HG02623 (cell line): ENCODE measurements around the gene FADD.

Experiments used
- ATAC-seq: cut with Tn5 transposase; IDR thresholded peaks from one replicate; pipeline ENCODE4 v1.9.1; 2021; ENCODE audit warnings: moderate library complexity; ENCODE audit not compliant: unreplicated experiment

FADD gene

GRCh38 chr11:70230840-70231710, 28.0 kb downstream of the FADD start:
- no peak for ATAC-seq

GRCh38 chr11:70233034-70233433, 29.9 kb downstream of the FADD start:
- ATAC-seq: no peak

- ATAC-seq: no peak
These were observed 30.4 kb downstream of the FADD start for GRCh38 chr11:70233511-70233934.

GRCh38 chr11:70233962-70234361, 30.9 kb downstream of the FADD start:
- no peak for ATAC-seq

DNA sequence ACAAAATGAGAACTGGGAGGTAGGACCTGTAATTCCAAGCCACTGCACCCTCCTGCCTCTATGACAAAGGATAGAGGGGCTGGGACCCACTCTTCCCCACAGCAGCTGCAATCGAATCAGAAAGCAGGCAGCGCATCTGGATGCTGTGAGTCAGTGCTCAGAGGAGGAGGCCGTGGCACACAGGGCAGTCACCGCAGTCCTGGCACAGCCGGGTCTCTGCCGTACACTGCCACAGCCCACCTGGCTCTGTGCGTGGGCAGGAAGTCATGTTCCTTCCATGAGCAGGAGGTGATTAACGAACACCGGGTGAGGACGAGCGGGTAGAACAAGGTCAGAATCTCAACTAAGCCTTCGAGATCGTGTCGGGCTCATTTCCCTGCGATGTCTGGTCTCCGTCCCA, 37.2 kb downstream of the FADD start:
- no peak for ATAC-seq

DNA sequence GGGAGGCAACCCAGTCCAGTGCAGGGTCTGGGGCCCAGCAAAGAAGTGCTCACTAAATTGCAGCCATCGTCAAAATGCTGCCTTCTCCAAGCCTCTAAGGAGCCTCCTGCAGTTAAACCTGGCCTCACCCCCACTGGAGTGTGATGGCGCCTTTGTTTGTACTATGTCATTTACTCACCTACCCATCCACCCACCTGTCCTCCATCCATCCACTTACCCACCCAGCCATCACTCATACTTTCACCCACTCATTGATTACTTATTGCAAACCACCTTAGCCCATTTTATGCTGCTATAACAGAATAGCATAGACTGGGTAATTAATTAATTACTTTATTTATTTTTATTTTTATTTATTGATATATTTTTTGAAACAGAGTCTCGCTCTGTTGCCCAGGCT, 38.6 kb downstream of the FADD start:
- ATAC-seq: no peak

GRCh38 chr11:70242885-70243284, 39.8 kb downstream of the FADD start:
- no peak for ATAC-seq

DNA sequence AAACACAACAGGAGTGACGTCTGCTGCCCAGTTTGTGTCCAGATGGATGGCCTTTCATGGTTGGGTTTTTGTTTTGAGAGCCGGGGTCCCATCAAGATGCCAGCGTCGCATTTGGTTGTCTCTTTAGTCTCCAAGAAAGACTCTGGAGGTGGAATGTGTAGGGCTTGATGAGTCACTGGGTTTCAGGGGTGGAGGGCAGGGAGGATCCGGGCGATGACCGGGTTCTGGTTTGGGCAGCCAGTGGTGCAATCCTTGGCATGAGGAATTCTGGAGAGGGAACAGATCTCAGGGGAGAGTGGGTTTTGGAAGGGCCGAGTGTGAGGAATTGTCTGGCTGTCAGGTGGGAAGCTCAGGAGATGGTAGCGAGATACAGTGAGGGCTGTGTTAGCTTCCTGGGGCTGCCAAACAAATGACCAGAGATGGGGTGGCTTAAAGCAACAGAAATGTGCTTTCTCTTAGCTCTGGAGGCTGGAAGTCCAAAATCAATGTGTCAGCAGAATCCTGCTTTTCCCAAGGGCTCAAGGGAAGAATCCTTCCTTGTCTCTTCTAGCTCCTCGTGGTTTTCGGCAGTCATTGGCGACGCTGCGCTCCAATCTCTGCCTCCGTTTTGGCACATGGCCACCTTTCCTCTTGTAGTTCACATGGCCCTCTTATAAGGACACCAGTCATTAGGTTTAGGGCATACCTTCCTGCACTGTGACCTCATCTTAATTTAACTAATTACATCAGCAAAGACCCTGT, 41.0 kb downstream of the FADD start:
- ATAC-seq: no peak

DNA sequence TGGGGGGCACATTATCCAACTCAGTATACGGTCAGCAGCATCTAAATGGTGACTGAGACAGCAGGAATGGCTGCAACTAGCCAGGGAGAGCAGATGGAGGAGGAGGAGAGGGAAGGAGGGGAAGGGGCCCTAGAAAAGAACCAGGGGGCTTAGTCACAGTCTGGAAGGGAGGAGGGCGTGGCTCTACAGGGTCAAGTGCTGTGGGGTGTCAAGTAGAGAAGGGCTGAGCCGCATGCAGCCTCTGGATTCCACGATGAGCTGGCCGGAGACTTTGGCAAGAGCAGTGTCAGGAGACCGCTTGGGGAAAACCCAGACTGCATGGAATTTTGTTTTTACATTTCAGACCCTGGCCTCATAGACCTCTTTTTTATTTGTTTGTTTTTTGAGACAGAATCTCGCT, 41.6 kb downstream of the FADD start:
- ATAC-seq: no peak

DNA sequence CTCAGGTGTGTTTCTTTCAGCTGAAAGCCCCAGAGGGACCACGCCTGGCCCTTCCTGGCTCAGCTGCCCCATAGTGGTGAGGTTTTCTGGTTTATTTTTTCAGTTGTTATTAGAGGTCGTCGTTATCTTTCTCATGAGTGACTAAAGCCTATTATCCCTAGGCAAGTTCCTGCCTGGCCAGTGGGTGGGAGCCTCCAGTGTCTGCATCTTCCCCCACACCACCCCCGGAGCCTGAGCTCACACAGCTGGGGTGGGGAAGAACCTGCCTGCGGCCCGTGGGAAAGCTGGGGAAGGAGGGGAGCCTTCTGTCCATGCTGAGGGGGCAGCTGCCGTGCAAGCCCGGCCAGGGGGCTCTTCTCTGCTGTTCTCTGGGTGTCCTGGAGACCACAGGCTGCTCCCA, 43.1 kb downstream of the FADD start:
- ATAC-seq: no peak

DNA sequence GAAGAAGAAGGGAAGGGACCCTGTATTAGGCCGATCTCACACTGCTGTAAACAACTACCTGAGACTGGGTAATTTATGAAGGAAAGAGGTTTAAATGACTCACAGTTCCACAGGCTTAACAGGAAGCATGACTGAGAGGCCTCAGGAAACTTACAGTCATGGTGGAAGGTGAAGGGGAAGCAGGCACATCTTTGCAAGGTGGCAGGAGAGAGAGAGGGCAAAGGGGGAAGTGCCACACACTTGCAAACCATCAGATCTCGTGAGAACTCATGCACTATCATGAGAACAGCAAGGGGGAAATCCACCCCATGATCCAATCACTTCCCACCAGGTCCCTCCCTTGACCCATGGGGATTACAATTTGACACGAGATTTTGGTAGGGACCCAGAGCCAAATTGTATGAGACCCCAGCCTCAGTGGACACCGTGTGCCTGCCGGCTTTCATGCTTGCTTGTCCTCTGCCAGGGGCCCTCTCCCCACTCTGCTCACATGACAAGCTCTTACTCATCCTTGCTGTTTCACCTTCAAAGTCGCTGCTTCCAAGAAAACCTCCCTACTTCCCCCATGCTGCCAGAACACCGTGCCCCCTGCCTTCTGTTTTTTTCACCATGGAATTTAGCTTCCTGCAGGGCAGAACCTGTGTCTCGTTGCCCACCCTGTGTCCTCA, 44.1 kb downstream of the FADD start:
- no peak for ATAC-seq

DNA sequence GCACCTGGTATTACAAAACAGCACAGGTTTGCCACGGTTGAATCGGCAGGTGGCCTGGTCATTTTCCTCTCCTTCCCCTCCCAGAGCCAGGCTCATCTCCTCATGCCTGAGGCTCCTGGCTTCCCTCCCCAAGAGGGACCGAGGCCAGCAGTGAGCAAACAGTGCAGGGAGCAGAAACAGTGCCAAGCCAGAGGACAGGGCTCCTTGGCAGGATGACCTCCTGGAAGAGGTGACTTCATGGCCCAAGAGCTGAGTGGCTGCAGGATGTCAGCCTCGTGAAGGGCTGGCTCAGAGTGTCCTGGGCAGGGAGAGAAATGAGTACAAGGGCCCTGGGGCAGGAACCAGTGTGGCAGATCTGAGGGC, 44.6 kb downstream of the FADD start:
- ATAC-seq: no peak

- ATAC-seq: no peak
These were observed 48.0 kb downstream of the FADD start for GRCh38 chr11:70250876-70251658.

DNA sequence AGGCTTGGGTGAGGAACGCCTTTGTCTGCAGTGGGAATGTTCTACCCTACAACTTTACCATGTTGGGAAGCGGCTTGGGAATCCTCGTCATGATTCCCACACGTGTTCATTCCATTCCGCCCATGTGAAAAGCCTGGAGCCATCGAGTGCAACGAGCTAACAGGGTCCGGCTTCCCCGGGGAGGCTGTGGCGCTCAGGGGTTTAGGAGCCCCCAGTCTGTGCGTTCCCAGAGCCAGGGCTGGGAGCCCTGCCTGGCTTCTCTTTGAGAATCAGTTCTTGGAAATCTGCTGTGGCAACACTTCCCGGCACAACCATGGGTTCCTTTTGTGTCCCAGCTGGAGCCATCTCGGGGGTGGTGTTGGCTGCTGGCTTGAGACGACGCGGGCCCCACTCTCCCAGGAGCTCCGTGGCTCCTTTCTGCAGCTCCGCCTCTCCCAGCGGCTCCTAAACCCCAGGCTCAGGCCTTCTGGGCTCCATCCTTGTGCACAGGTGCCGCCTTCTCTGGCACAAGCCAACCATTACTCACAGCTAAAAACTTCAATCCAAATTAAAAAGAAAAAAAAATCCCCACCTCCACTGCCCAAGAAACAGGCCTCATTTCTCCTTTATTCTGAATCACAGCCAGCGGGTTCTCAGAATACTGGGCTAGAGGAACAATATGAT, 48.7 kb downstream of the FADD start:
- ATAC-seq: no peak

- ATAC-seq: no peak
These were observed 49.7 kb downstream of the FADD start for GRCh38 chr11:70252844-70253243.

- ATAC-seq: no peak
These were observed 52.5 kb downstream of the FADD start for GRCh38 chr11:70255477-70256116.
